Esophagus muscularis mucosa (tissue), 3 donors: Measurements from ENCODE around the gene GYPC.

ENCODE experiments used
- CTCF ChIP-seq, 3 experiments: fragments of 200-600 bp in 2 of 3; fragments of 450-650 bp in 1 of 3; sonication (generic) in 2 of 3; IDR thresholded peaks; one replicate each; pipeline ENCODE4 v1.5.1; 2017 to 2019; ENCODE audit warnings: antibody characterized with exemption in 3 of 3, mild to moderate bottlenecking in 2 of 3, moderate library complexity in 1 of 3
- POLR2A ChIP-seq: fragments of 450-650 bp; IDR thresholded peaks from one replicate; pipeline ENCODE4 v1.6.1; 2017; ENCODE audit warnings: antibody characterized with exemption, moderate library complexity, mild to moderate bottlenecking, low read depth
- POLR2AphosphoS5 ChIP-seq, 2 donors: sonication (generic); formaldehyde crosslinking; IDR thresholded peaks; one replicate each; pipeline ENCODE4 v1.6.1; 2017; ENCODE audit warnings: antibody characterized with exemption in 2 of 2

DNA sequence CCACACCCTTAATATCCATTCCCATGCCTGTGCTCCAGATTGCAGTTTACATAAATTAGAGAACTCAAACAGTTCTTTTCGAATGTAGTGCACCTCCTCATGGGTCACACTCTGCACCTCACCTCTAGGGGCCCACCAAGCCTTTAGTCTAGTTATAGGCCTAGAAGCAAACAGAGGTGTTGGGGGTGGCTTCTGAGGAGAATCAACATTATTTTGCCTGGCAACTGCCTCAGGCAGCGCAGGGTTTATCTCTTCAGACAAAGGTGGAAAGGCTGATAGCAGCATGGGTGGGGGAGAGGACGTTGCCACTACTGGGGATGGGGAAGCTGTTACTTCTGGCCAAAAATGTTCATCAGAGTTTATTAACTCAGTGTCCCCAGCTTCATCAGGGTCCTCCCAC lies 5.0 kb upstream of the GYPC start:
- no peak for TF ChIP-seq POLR2AphosphoS5 (IDR thresholded peaks at IDR 0.05)
- TF ChIP-seq CTCF (IDR thresholded peaks at IDR 0.05): no peak
- no peak for TF ChIP-seq POLR2A
